NT2/D1 (cell line): ENCODE data around the gene IFNA14.
"Not testable (repeated sequence)": the region's sequence is repeated elsewhere in the genome, so short reads cannot be mapped to it uniquely, and the experiment has no call there.

Experiments
- SUZ12 ChIP-seq: IDR thresholded peaks from 2 replicates; pipeline ENCODE4 v1.6.1; 2011; ENCODE audit not compliant: insufficient read length, insufficient read depth; ENCODE audit errors: extremely low read depth
- YY1 ChIP-seq: IDR thresholded peaks from 2 replicates; pipeline ENCODE4 v1.6.1; 2011; ENCODE audit not compliant: insufficient read length, insufficient read depth
- ZNF274 ChIP-seq: IDR thresholded peaks from 2 replicates; pipeline ENCODE4 v1.6.1; 2011; ENCODE audit warnings: mild to moderate bottlenecking, low read depth, low read length

DNA sequence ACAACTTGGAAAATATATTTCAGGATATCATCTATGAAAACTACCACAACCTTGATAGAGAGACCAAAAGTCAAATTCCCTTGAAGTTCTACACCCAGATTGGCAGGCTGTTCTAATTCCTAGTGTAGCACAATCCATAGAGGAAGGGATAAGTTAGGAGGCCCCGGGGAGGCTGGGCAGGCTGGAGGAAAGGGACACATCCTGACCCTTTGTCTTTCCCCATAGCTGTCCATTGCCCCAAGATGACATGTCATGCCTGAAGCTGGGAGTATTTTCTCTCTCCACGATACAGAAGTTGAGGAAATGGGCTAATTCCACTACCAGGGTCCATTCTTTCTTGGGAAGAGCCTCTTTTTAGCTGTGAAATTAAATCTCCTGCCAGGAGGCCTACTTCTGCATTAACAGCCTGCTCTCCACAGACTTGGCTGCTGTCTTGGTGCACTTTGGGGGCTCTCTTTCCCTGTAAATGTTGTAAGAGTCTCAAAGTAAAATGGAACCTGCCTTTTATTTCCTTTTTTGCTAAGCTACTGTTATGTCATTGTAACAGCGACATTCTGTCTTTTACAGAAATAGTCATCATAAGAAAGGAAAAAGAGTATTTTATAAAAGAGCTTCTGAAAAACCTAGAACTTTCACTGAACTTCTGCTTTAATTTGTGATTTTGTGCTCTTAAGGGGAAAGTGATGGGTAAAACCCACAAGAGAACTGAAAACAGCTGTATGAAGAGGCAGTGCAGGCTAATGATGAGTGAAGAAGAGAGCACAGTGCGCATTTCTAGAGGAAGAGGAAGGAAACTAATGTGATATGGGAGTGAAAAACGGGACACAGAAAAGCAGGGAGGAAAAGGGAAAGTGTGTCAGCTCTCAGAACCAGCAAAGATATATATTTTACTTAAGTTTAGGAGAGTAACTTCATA, 26.1 kb downstream of the IFNA14 start:
- not testable (repeated sequence) for TF ChIP-seq YY1, SUZ12, ZNF274
